K562 (cell line): ENCODE data around the gene SMCHD1. TPM values are rescaled to one million over a fixed set of nuclear protein-coding genes. Genes with fewer than 3 reads are reported as not detected.

Source experiments
- ATAC-seq: fragments of 200-7000 bp; cut with Tn5 transposase; 3 replicates; pipeline ENCODE4 v1.9.1; 2020; ENCODE audit warnings: moderate library complexity
- BruUV-seq: library from RNA; stranded (reverse); fragments of 400-500 nt; replicated peaks from 2 replicates; lab custom pipeline; 2021; lab: Mats Ljungman, UMichigan
- CTCF ChIA-PET: fragments of 300-600 bp; formaldehyde crosslinking; extraction: SDS; loops from one replicate; lab custom pipeline; 2021; ENCODE audit warnings: low intra/inter-chr PET ratio; lab: Yijun Ruan, JAX
- POLR2A ChIA-PET: fragments of 300-600, 350-650 bp; sonication (Branson Sonifier 250); formaldehyde crosslinking; extraction: SDS; loops from one replicate; lab custom pipeline; 2021; ENCODE audit warnings: antibody characterized with exemption, inconsistent platforms; lab: Yijun Ruan, JAX
- DNase-seq, 4 experiments: peaks; one replicate each; pipeline versions ENCODE4 v3.0.0 to v3.0.0-alpha.2; 2011 to 2018; ENCODE audit warnings: low spot score in 3 of 4, mixed read lengths in 3 of 4; ENCODE audit errors: extremely low read depth in 1 of 4
- FAIRE-seq: peaks from 2 replicates; lab custom pipeline; 2011; peaks lifted over from hg19 to GRCh38; lab: Jason Lieb, UNC
- H2AFZ ChIP-seq: 2 replicates; pipeline ENCODE4 v1.6.0; 2011; ENCODE audit warnings: low read depth, low read length, control low read depth, inconsistent platforms
- H3K27ac ChIP-seq: fragments of 200-600 bp; 3 replicates; pipeline ENCODE4 v1.8.0; 2011; ENCODE audit warnings: low read depth, mild to moderate bottlenecking, control low read depth, inconsistent platforms, low read length, moderate library complexity, mixed read lengths; ENCODE audit errors: extremely low read depth
- H3K27me3 ChIP-seq, 2 experiments: fragments of 300-600 bp in 1 of 2; 2 replicates in 1 of 2; 3 replicates in 1 of 2; pipeline versions ENCODE4 v1.6.0 to v1.8.0; 2011; ENCODE audit warnings: inconsistent platforms in 2 of 2, low read length in 2 of 2, mild to moderate bottlenecking in 1 of 2, mixed read lengths in 1 of 2, moderate library complexity in 1 of 2; ENCODE audit not compliant: control insufficient read depth in 2 of 2, insufficient read depth in 2 of 2
- H3K36me3 ChIP-seq: fragments of 300-600 bp; 3 replicates; pipeline ENCODE4 v1.8.0; 2011; ENCODE audit warnings: mild to moderate bottlenecking, low read length, inconsistent platforms; ENCODE audit not compliant: control insufficient read depth, insufficient read depth
- H3K4me1 ChIP-seq, 2 experiments: fragments of 200-600 bp in 1 of 2; replicated peaks in 1 of 2; 2 replicates in 1 of 2; 3 replicates in 1 of 2; pipeline versions ENCODE4 v1.5.1 to v1.8.0; 2011; ENCODE audit warnings: inconsistent platforms in 2 of 2, low read length in 2 of 2, mild to moderate bottlenecking in 1 of 2, mixed read lengths in 1 of 2, moderate library complexity in 1 of 2; ENCODE audit not compliant: control insufficient read depth in 2 of 2, insufficient read depth in 2 of 2
- H3K4me2 ChIP-seq: 2 replicates; pipeline ENCODE4 v1.6.1; 2011; ENCODE audit warnings: low read length, control low read depth, inconsistent platforms, mixed read lengths; ENCODE audit not compliant: insufficient read depth
- H3K4me3 ChIP-seq: fragments of 200-600 bp; sonication (generic), shearing (Covaris generic); 2 replicates; pipeline ENCODE4 v1.5.1; 2016; ENCODE audit warnings: control low read depth, inconsistent platforms
- H3K79me2 ChIP-seq: fragments of 200-600 bp; 3 replicates; pipeline ENCODE4 v1.8.0; 2011; ENCODE audit warnings: low read length, inconsistent platforms; ENCODE audit not compliant: control insufficient read depth, insufficient read depth
- H3K9ac ChIP-seq, 2 experiments: 2 replicates each; pipeline versions ENCODE4 v1.6.0 to v1.6.1; 2011; ENCODE audit warnings: low read depth in 2 of 2, low read length in 2 of 2, control low read depth in 1 of 2, inconsistent platforms in 1 of 2, mild to moderate bottlenecking in 1 of 2, mixed read lengths in 1 of 2; ENCODE audit not compliant: insufficient read depth in 1 of 2
- H3K9me1 ChIP-seq: one replicate; pipeline ENCODE4 v1.6.0; 2011; ENCODE audit warnings: inconsistent platforms, mild to moderate bottlenecking, low read length, moderate library complexity; ENCODE audit not compliant: control insufficient read depth, insufficient read depth
- H3K9me3 ChIP-seq: replicated peaks from 2 replicates; pipeline ENCODE4 v1.5.1; 2011; ENCODE audit warnings: low read depth, low read length, inconsistent platforms; ENCODE audit not compliant: control insufficient read depth, insufficient read depth
- H4K20me1 ChIP-seq: replicated peaks from 2 replicates; pipeline ENCODE4 v1.6.1; 2011; ENCODE audit warnings: low read length, inconsistent platforms, mixed read lengths; ENCODE audit not compliant: control insufficient read depth, insufficient read depth
- FOXJ3 ChIP-seq: sonication (generic); formaldehyde crosslinking; IDR thresholded peaks from 2 replicates; pipeline ENCODE4 v1.4.0; 2020; ENCODE audit warnings: mild to moderate bottlenecking, missing genetic modification reagents
- NFIC ChIP-seq: fragments of 450-650 bp; IDR thresholded peaks from 2 replicates; pipeline ENCODE4 v1.6.1; 2017; ENCODE audit warnings: mild to moderate bottlenecking, inconsistent platforms
- NR3C1 ChIP-seq: sonication (generic); formaldehyde crosslinking; IDR thresholded peaks from 2 replicates; pipeline ENCODE4 v1.8.1; 2022; ENCODE audit warnings: missing genetic modification reagents
- RFX7 ChIP-seq: fragments of 250-450 bp; sonication (Bioruptor Pico); IDR thresholded peaks from 2 replicates; pipeline ENCODE4 v1.5.1; 2021; ENCODE audit warnings: mild to moderate bottlenecking
- WGBS: fragments of 100-300 bp; shearing (Covaris generic); methylation state at CpG from one replicate; pipeline ENCODE4 v1.1.6; 2016; ENCODE audit warnings: low coverage, mixed read lengths; ENCODE audit not compliant: insufficient coverage; ENCODE audit errors: missing lambda C conversion rate; 5-methylcytosine and 5-hydroxymethylcytosine counted together
- in situ Hi-C: fragments of 300-500 bp; cut with MboI; formaldehyde crosslinking; loops from 4 replicates; pipeline ENCODE4 v1.15.0; 2018; ENCODE audit warnings: inconsistent platforms, mixed read lengths
- intact Hi-C: fragments of 100-400 bp; cut with micrococcal nuclease; formaldehyde crosslinking; loops from 2 replicates; pipeline ENCODE4 v1.14.2; 2022
- polyA plus RNA-seq, 8 experiments: library from polyadenylated mRNA; depleted of rRNA in 4 of 8; stranded (reverse) in 5 of 8; unstranded in 3 of 8; fragments of >200 nt; fragmentation: Nextera tagmentation in 2 of 8; fragmentation: Illumina TruSeq in 1 of 8; extraction: Ambion mirVana in 2 of 8; extraction: Trizol in 1 of 8; gene quantifications; 2 replicates each; pipeline versions ENCODE4 v1.2.1 to v1.2.3, GENCODE V29; 2011 to 2014; ENCODE audit warnings: inconsistent platforms in 1 of 8, missing spikeins in 1 of 8
- total RNA-seq, 7 experiments: library from RNA; depleted of rRNA in 6 of 7; stranded (reverse); fragments of >200 nt in 6 of 7; fragmentation: Illumina TruSeq in 2 of 7; extraction: Trizol in 2 of 7; gene quantifications; 2 replicates each; pipeline versions ENCODE4 v1.2.1 to v1.2.3, GENCODE V29; 2011 to 2021; ENCODE audit warnings: low replicate concordance in 1 of 7

Gene SMCHD1
- total and polyA plus RNA-seq, 9 of the 15 experiments (the other 6 are each of a cell fraction or from before 2014, with no cell fraction given) = 6.3 to 144 (median 72.7) TPM

- CTCF ChIA-PET = no interaction called here
- no peaks in the 10 kb centered on the region for H4K20me1 ChIP-seq
Observed at GRCh38 chr18:2617401-2617998, 38.0 kb upstream of the SMCHD1 start.

GRCh38 chr18:2618009-2618408, 37.5 kb upstream of the SMCHD1 start:
- Histone ChIP-seq H4K20me1 (no peaks in the 10 kb centered on the region), H3K9me1 (no peaks in the 10 kb centered on the region), H3K79me2 (no peaks in the 10 kb centered on the region), H3K9me3 (no peaks in the 10 kb centered on the region), H3K27me3 (no peaks in the 10 kb centered on the region), H3K9ac (no peak overlapping the region), H3K4me1 (no peaks in the 10 kb centered on the region), H2AFZ (no peak overlapping the region), H3K4me2 (no peak overlapping the region), H3K36me3 (peaks cover 24% of the 10 kb centered on the region; the same call in 2 of the 3 replicates), H3K27ac (no peak overlapping the region), H3K4me3 (no peak overlapping the region)
- intact Hi-C loops = no loop called here
- in situ Hi-C loops = no loop called here
- TF ChIP-seq NR3C1 (CRISPR knock-in tag) (no peak), RFX7 (CRISPR knock-in tag) (no peak)
- CTCF ChIA-PET = no interaction called here
- ATAC-seq (no peak), FAIRE-seq (no peak), DNase-seq (no peak)
- POLR2A ChIA-PET = interaction anchor here (1.3 to 1.6 kb wide), 2 partner anchors 10 to 14 kb away, joined by 4 read pairs; no protein-coding TSS in a partner anchor
- no TSS peak for BruUV-seq
- 77% methylated on average over 4 of the region's 4 CpGs for WGBS

More at GRCh38 chr18:2617401-2617998, 38.0 kb upstream of the SMCHD1 start:
- no peaks in the 10 kb centered on the region for H3K4me1 ChIP-seq
- no peaks in the 10 kb centered on the region for H3K79me2 ChIP-seq
- no peaks in the 10 kb centered on the region for H3K9me3 ChIP-seq
- peaks cover 29% of the 10 kb centered on the region; the same call in 2 of the 3 replicates for H3K36me3 ChIP-seq
- in situ Hi-C loops (no loop called here), intact Hi-C loops (no loop called here)
- DNase-seq (no peak), FAIRE-seq (no peak), ATAC-seq (no peak)
- no peaks in the 10 kb centered on the region for H3K27me3 ChIP-seq
- TF ChIP-seq FOXJ3 (CRISPR knock-in tag) (no peak), NFIC (peak; percentile 71)
- 75% methylated on average over 4 of the region's 4 CpGs for WGBS
- no peaks in the 10 kb centered on the region for H3K9me1 ChIP-seq
- H3K9ac ChIP-seq = no peak overlapping the region
- no TSS peak for BruUV-seq
- no peak overlapping the region for H3K4me3 ChIP-seq
- H2AFZ ChIP-seq = no peak overlapping the region
- no peak overlapping the region for H3K27ac ChIP-seq
- no peak overlapping the region for H3K4me2 ChIP-seq
- POLR2A ChIA-PET = interaction anchor here (1.3 to 1.6 kb wide), 2 partner anchors 9 to 13 kb away, joined by 4 read pairs; no protein-coding TSS in a partner anchor
